ENCODE results near the gene TPM4. TPM values are rescaled to one million over a fixed set of nuclear protein-coding genes. Genes with fewer than 3 reads are reported as not detected.

TPM4 gene
- polyA plus RNA-seq, 3 donors, result 144 to 170 (median 146) TPM

- Mint-ChIP-seq H3K9me3 (peaks cover 0 to 3% (median 0%) of the 10 kb centered on the region in 7 donors), H3K4me3 (peak overlapping the region in 1 of 2 donors; percentile 12), H3K27ac (peak overlapping the region in 6 of 7 donors; percentile 18 to 77 (median 70)), H3K4me1 (peaks cover 56% of the 10 kb centered on the region), H3K36me3 (peaks cover 15 to 38% of the 10 kb centered on the region in 2 donors), H3K27me3 (ENCODE audit: low read depth in 3 of 3) (peaks cover 0 to 2% (median under 1%) of the 10 kb centered on the region in 3 donors)
- Histone ChIP-seq H3K27me3 (ENCODE audit: control insufficient read depth in 2 of 2, insufficient read depth in 2 of 2, low read length in 2 of 2) (no peaks in the 10 kb centered on the region), H3K4me1 (ENCODE audit: control insufficient read depth in 1 of 2, insufficient read depth in 2 of 2, low read length in 2 of 2) (peaks cover 72 to 74% of the 10 kb centered on the region in 2 donors), H3K27ac (ENCODE audit: low read depth in 1 of 2, low read length in 2 of 2) (peak overlapping the region in 1 of 2 donors; percentile 53), H3K4me3 (replicated peaks in 1 of 3; ENCODE audit: low read depth in 2 of 3, low read length in 3 of 3) (no peak overlapping the region), H3K36me3 (replicated peaks in 1 of 2; ENCODE audit: control insufficient read depth in 1 of 2, insufficient read depth in 2 of 2, low read length in 2 of 2) (peaks cover 16 to 19% of the 10 kb centered on the region in 2 donors), H3K9ac (ENCODE audit: insufficient read depth, low read length, poor library complexity, severe bottlenecking) (no peak overlapping the region), H4K20me1 (ENCODE audit: insufficient read depth, low read length) (peaks cover 4% of the 10 kb centered on the region), H3K9me3 (replicated peaks in 1 of 2; ENCODE audit: control insufficient read depth in 1 of 2, insufficient read depth in 1 of 2, low read length in 2 of 2) (no peaks in the 10 kb centered on the region), H2AFZ (ENCODE audit: insufficient read depth, low read depth, low read length, poor library complexity, severe bottlenecking) (no peak overlapping the region), H3K4me2 (replicated peaks; ENCODE audit: extremely low read depth, low read length, poor library complexity, severe bottlenecking) (no peak overlapping the region), H3K79me2 (ENCODE audit: insufficient read depth, low read length) (peaks cover 64% of the 10 kb centered on the region)
- 83% methylated on average over 1 of the region's 3 CpGs for WGBS (ENCODE audit: insufficient coverage)
- no peak for DNase-seq
- intact Hi-C loops (cut with micrococcal nuclease), result loop anchor here (5.0 kb wide), 4 partner anchors 34 to 71 kb away; partner anchors contain the start of gene TPM4 (in 2 of the 2)
- TF ChIP-seq, protein P1, sequence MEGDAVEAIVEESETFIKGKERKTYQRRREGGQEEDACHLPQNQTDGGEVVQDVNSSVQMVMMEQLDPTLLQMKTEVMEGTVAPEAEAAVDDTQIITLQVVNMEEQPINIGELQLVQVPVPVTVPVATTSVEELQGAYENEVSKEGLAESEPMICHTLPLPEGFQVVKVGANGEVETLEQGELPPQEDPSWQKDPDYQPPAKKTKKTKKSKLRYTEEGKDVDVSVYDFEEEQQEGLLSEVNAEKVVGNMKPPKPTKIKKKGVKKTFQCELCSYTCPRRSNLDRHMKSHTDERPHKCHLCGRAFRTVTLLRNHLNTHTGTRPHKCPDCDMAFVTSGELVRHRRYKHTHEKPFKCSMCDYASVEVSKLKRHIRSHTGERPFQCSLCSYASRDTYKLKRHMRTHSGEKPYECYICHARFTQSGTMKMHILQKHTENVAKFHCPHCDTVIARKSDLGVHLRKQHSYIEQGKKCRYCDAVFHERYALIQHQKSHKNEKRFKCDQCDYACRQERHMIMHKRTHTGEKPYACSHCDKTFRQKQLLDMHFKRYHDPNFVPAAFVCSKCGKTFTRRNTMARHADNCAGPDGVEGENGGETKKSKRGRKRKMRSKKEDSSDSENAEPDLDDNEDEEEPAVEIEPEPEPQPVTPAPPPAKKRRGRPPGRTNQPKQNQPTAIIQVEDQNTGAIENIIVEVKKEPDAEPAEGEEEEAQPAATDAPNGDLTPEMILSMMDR (IDR thresholded peaks at IDR 0.05), result no peak
Observed at GRCh38 chr19:16113727-16114126, 37.4 kb downstream of the TPM4 start.

- Mint-ChIP-seq H3K27me3 (ENCODE audit: low read depth in 3 of 3) (peaks cover 0 to 5% (median 2%) of the 10 kb centered on the region in 3 donors), H3K27ac (peak overlapping the region in 4 of 7 donors; percentile 37 to 96 (median 77)), H3K9me3 (peaks cover 0 to 3% (median 0%) of the 10 kb centered on the region in 7 donors), H3K36me3 (peaks cover 17 to 48% of the 10 kb centered on the region in 2 donors), H3K4me3 (no peak overlapping the region), H3K4me1 (peaks cover 74% of the 10 kb centered on the region)
- TF ChIP-seq, protein P1 (IDR thresholded peaks at IDR 0.05), result no peak
- Histone ChIP-seq H3K79me2 (ENCODE audit: insufficient read depth, low read length) (peaks cover 70% of the 10 kb centered on the region), H3K36me3 (replicated peaks in 1 of 2; ENCODE audit: control insufficient read depth in 1 of 2, insufficient read depth in 2 of 2, low read length in 2 of 2) (peaks cover 16 to 19% of the 10 kb centered on the region in 2 donors), H3K9me3 (replicated peaks in 1 of 2; ENCODE audit: control insufficient read depth in 1 of 2, insufficient read depth in 1 of 2, low read length in 2 of 2) (no peaks in the 10 kb centered on the region), H3K4me3 (replicated peaks in 1 of 3; ENCODE audit: low read depth in 2 of 3, low read length in 3 of 3) (no peak overlapping the region), H3K27me3 (ENCODE audit: control insufficient read depth in 2 of 2, insufficient read depth in 2 of 2, low read length in 2 of 2) (no peaks in the 10 kb centered on the region), H3K4me1 (ENCODE audit: control insufficient read depth in 1 of 2, insufficient read depth in 2 of 2, low read length in 2 of 2) (peaks cover 89 to 91% of the 10 kb centered on the region in 2 donors), H2AFZ (ENCODE audit: insufficient read depth, low read depth, low read length, poor library complexity, severe bottlenecking) (no peak overlapping the region), H3K9ac (ENCODE audit: insufficient read depth, low read length, poor library complexity, severe bottlenecking) (no peak overlapping the region), H4K20me1 (ENCODE audit: insufficient read depth, low read length) (peaks cover 4% of the 10 kb centered on the region), H3K4me2 (replicated peaks; ENCODE audit: extremely low read depth, low read length, poor library complexity, severe bottlenecking) (no peak overlapping the region), H3K27ac (ENCODE audit: low read depth in 1 of 2, low read length in 2 of 2) (peak overlapping the region in 1 of 2 donors; percentile 67)
- WGBS (ENCODE audit: insufficient coverage), result 98% methylated on average over 9 of the region's 9 CpGs
- DNase-seq, result no peak
- intact Hi-C loops (cut with micrococcal nuclease), result loop anchor here in 1 of 2 donors (5.0 kb wide), 1 partner anchor 53 kb away; no protein-coding TSS in a partner anchor
Observed at GRCh38 chr19:16115301-16116039, 39.2 kb downstream of the TPM4 start.

All from CD14-positive monocyte (primary cell).